ENCODE data around the gene LUC7L2.

DNA sequence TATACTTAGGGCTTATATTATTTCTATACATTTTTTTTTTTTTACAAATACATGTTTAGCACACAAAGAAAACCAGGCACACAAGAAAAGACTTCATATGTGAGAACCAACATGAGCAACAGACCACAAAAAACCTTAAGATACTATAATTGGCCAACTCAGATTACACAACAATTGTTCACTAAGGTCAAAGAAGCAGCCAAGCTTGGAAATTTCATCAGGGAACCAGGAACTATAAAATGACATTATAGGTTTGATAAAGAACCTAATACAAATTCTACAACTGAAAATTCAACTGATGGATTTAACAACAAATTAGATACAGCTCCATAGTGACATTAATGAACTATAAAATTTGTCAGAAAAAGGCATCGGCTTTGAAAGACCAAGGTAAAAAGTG is 4.4 kb upstream of the LUC7L2 start:
- TF ChIP-seq MTA3 (IDR thresholded peaks at IDR 0.05; ENCODE audit: borderline replicate concordance, low read length) (no peak), CREB1 (IDR thresholded peaks at IDR 0.05; ENCODE audit: low read depth) (no peak), STAT1 (conservative IDR thresholded peaks at IDR 0.05) (no peak), KAT2A (conservative IDR thresholded peaks at IDR 0.05; ENCODE audit: control insufficient read depth, low read depth, low read length) (no peak), MXI1 (IDR thresholded peaks at IDR 0.05; ENCODE audit: low read depth, low read length) (no peak)
- TF ChIP-seq, protein P1, sequence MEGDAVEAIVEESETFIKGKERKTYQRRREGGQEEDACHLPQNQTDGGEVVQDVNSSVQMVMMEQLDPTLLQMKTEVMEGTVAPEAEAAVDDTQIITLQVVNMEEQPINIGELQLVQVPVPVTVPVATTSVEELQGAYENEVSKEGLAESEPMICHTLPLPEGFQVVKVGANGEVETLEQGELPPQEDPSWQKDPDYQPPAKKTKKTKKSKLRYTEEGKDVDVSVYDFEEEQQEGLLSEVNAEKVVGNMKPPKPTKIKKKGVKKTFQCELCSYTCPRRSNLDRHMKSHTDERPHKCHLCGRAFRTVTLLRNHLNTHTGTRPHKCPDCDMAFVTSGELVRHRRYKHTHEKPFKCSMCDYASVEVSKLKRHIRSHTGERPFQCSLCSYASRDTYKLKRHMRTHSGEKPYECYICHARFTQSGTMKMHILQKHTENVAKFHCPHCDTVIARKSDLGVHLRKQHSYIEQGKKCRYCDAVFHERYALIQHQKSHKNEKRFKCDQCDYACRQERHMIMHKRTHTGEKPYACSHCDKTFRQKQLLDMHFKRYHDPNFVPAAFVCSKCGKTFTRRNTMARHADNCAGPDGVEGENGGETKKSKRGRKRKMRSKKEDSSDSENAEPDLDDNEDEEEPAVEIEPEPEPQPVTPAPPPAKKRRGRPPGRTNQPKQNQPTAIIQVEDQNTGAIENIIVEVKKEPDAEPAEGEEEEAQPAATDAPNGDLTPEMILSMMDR (IDR thresholded peaks at IDR 0.05 in 2 of 3, conservative IDR thresholded peaks at IDR 0.05 in 1 of 3; ENCODE audit: control insufficient read depth in 2 of 3, extremely low read depth in 1 of 3, insufficient read depth in 1 of 3, low read depth in 3 of 3, low read length in 3 of 3) = no peak
- TF ChIP-seq, protein P2, sequence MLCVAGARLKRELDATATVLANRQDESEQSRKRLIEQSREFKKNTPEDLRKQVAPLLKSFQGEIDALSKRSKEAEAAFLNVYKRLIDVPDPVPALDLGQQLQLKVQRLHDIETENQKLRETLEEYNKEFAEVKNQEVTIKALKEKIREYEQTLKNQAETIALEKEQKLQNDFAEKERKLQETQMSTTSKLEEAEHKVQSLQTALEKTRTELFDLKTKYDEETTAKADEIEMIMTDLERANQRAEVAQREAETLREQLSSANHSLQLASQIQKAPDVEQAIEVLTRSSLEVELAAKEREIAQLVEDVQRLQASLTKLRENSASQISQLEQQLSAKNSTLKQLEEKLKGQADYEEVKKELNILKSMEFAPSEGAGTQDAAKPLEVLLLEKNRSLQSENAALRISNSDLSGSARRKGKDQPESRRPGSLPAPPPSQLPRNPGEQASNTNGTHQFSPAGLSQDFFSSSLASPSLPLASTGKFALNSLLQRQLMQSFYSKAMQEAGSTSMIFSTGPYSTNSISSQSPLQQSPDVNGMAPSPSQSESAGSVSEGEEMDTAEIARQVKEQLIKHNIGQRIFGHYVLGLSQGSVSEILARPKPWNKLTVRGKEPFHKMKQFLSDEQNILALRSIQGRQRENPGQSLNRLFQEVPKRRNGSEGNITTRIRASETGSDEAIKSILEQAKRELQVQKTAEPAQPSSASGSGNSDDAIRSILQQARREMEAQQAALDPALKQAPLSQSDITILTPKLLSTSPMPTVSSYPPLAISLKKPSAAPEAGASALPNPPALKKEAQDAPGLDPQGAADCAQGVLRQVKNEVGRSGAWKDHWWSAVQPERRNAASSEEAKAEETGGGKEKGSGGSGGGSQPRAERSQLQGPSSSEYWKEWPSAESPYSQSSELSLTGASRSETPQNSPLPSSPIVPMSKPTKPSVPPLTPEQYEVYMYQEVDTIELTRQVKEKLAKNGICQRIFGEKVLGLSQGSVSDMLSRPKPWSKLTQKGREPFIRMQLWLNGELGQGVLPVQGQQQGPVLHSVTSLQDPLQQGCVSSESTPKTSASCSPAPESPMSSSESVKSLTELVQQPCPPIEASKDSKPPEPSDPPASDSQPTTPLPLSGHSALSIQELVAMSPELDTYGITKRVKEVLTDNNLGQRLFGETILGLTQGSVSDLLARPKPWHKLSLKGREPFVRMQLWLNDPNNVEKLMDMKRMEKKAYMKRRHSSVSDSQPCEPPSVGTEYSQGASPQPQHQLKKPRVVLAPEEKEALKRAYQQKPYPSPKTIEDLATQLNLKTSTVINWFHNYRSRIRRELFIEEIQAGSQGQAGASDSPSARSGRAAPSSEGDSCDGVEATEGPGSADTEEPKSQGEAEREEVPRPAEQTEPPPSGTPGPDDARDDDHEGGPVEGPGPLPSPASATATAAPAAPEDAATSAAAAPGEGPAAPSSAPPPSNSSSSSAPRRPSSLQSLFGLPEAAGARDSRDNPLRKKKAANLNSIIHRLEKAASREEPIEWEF (IDR thresholded peaks at IDR 0.05; ENCODE audit: insufficient replicate concordance, low read depth, low read length) = no peak
- TF ChIP-seq, protein P3, sequence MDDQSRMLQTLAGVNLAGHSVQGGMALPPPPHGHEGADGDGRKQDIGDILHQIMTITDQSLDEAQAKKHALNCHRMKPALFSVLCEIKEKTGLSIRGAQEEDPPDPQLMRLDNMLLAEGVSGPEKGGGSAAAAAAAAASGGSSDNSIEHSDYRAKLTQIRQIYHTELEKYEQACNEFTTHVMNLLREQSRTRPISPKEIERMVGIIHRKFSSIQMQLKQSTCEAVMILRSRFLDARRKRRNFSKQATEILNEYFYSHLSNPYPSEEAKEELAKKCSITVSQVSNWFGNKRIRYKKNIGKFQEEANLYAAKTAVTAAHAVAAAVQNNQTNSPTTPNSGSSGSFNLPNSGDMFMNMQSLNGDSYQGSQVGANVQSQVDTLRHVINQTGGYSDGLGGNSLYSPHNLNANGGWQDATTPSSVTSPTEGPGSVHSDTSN (IDR thresholded peaks at IDR 0.05; ENCODE audit: insufficient replicate concordance, low read depth, low read length) = no peak
- TF ChIP-seq, protein P4, sequence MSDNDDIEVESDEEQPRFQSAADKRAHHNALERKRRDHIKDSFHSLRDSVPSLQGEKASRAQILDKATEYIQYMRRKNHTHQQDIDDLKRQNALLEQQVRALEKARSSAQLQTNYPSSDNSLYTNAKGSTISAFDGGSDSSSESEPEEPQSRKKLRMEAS (IDR thresholded peaks at IDR 0.05; ENCODE audit: low read depth, low read length) = no peak
